Vagina (tissue), 2 donors: ENCODE results near the gene TFAP2A. TPM values are rescaled to one million over a fixed set of nuclear protein-coding genes. Genes with fewer than 3 reads are reported as not detected.
A peak's percentile ranks its signal among the peaks of the same experiment; 100 is the strongest.

ENCODE experiments used
- DNase-seq, 2 donors: peaks; one replicate each; pipeline ENCODE4 v3.0.0-alpha.2; 2017; ENCODE audit errors: extremely low spot score in 2 of 2
- H3K27ac ChIP-seq: fragments of 200-600 bp; sonication (generic); one replicate; pipeline ENCODE4 v1.5.1; 2019
- H3K27me3 ChIP-seq: fragments of 200-600 bp; sonication (generic); one replicate; pipeline ENCODE4 v1.5.1; 2019
- H3K36me3 ChIP-seq, 2 donors: fragments of 200-600 bp; sonication (generic); one replicate each; pipeline ENCODE4 v1.5.1; 2017 to 2019
- H3K4me1 ChIP-seq: fragments of 200-600 bp; sonication (generic); one replicate; pipeline ENCODE4 v1.5.1; 2019
- H3K4me3 ChIP-seq, 2 donors: fragments of 200-600 bp; sonication (generic); 1 replicate in 1 of 2; 2 replicates in 1 of 2; pipeline ENCODE4 v1.5.1; 2016 to 2019
- H3K9me3 ChIP-seq: fragments of 200-600 bp; sonication (generic); one replicate; pipeline ENCODE4 v1.5.1; 2019
- POLR2A ChIP-seq, 2 donors: fragments of 450-650 bp; IDR thresholded peaks; one replicate each; pipeline ENCODE4 v1.6.1; 2017; ENCODE audit warnings: antibody characterized with exemption in 2 of 2, mild to moderate bottlenecking in 2 of 2, moderate library complexity in 2 of 2
- POLR2AphosphoS5 ChIP-seq, 2 donors: sonication (generic); formaldehyde crosslinking; IDR thresholded peaks; one replicate each; pipeline ENCODE4 v1.9.0; 2017; ENCODE audit warnings: antibody characterized with exemption in 2 of 2, mild to moderate bottlenecking in 2 of 2, low read depth in 1 of 2; ENCODE audit not compliant: insufficient read depth in 1 of 2
- intact Hi-C: fragments of 100-400 bp; cut with DNase I; formaldehyde crosslinking; loops from one replicate; pipeline ENCODE4 v1.15.1; 2023
- total RNA-seq: library from RNA; depleted of rRNA; stranded (reverse); fragments of >200 nt; gene quantifications from one replicate; pipeline ENCODE4 v1.2.3, GENCODE V29; 2016
- TF ChIP-seq, protein P1 (sequence below), 3 experiments: fragments of 450-650 bp in 2 of 3; fragments of 200-600 bp in 1 of 3; sonication (generic) in 1 of 3; IDR thresholded peaks; one replicate each; pipeline ENCODE4 v1.5.1; 2017 to 2019; ENCODE audit warnings: antibody characterized with exemption in 3 of 3, mild to moderate bottlenecking in 2 of 3, moderate library complexity in 2 of 3

Gene TFAP2A
- total RNA-seq, 1 donor from 2014 or later = 19.4 TPM

DNA sequence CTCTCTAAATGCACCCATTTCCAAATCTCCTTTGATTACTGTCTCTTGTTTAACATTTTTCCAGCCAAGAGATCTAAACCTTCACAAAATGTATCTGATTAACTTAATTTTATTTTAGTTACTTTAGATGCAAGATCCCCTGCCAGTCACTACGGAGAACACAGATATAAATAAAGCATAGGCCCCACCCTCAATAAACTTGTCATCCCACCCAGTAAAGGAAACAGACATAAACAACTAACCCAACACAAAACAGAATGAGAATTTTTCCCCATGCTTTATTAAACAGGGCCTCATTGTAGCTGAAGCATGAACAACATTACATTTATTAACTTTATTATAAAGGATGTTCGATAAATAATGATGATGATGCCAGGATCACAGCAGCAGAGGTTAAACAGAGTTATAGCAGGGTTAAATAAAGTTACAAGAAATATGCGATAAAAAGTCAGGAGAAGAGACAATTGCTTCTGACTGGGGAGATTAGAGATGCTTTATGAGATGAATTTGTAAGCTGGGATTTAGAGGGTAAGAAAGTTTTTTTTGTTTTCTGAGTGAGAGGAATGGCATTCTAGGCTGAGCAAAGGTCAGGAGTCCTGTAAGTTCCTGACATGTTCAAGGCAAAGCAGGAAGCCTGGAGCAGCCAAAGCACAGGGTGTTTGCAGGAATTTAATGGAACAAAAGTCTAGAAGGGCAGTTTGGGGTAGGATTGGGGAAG is 41.1 kb downstream of the TFAP2A start:
- no peak for TF ChIP-seq POLR2A (IDR thresholded peaks at IDR 0.05)
- TF ChIP-seq, protein P1, sequence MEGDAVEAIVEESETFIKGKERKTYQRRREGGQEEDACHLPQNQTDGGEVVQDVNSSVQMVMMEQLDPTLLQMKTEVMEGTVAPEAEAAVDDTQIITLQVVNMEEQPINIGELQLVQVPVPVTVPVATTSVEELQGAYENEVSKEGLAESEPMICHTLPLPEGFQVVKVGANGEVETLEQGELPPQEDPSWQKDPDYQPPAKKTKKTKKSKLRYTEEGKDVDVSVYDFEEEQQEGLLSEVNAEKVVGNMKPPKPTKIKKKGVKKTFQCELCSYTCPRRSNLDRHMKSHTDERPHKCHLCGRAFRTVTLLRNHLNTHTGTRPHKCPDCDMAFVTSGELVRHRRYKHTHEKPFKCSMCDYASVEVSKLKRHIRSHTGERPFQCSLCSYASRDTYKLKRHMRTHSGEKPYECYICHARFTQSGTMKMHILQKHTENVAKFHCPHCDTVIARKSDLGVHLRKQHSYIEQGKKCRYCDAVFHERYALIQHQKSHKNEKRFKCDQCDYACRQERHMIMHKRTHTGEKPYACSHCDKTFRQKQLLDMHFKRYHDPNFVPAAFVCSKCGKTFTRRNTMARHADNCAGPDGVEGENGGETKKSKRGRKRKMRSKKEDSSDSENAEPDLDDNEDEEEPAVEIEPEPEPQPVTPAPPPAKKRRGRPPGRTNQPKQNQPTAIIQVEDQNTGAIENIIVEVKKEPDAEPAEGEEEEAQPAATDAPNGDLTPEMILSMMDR (IDR thresholded peaks at IDR 0.05) = no peak
- TF ChIP-seq POLR2AphosphoS5 (IDR thresholded peaks at IDR 0.05; ENCODE audit: insufficient read depth in 1 of 2, low read depth in 1 of 2) = no peak
- DNase-seq = no peak
- no peak overlapping the region for H3K27ac ChIP-seq
- H3K4me3 ChIP-seq = no peak overlapping the region
- H3K27me3 ChIP-seq = no peaks in the 10 kb centered on the region
- intact Hi-C loops = no loop called here
- H3K4me1 ChIP-seq = peaks cover 13% of the 10 kb centered on the region
- H3K36me3 ChIP-seq = no peaks in the 10 kb centered on the region
- no peaks in the 10 kb centered on the region for H3K9me3 ChIP-seq

DNA sequence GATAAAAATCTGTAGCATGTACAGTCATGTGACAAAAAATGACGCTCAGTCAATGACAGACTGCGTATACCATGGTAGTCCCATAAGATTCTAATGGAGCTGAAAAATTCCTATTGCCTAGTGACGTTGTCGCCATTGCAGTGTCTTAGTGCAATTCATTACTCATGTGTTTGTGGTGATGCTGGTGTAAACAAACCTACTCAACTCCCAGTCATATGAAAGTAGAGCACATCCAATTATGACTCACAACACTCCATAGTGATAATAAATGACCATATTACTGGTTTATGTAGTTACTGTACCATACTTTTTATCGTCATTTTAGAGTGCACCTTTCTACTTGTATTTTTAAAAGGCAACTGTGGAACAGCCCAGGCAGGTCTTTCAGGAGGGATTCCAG is 45.0 kb downstream of the TFAP2A start:
- Histone ChIP-seq H3K36me3 (no peaks in the 10 kb centered on the region), H3K27ac (no peak overlapping the region), H3K4me3 (no peak overlapping the region), H3K4me1 (peaks cover 13% of the 10 kb centered on the region), H3K9me3 (no peaks in the 10 kb centered on the region), H3K27me3 (no peaks in the 10 kb centered on the region)
- no peak for DNase-seq
- intact Hi-C loops = no loop called here
- TF ChIP-seq, protein P1 (IDR thresholded peaks at IDR 0.05) = no peak
- TF ChIP-seq POLR2A (IDR thresholded peaks at IDR 0.05) (no peak), POLR2AphosphoS5 (IDR thresholded peaks at IDR 0.05; ENCODE audit: insufficient read depth in 1 of 2, low read depth in 1 of 2) (peak in 1 of 2 donors; percentile 22)

DNA sequence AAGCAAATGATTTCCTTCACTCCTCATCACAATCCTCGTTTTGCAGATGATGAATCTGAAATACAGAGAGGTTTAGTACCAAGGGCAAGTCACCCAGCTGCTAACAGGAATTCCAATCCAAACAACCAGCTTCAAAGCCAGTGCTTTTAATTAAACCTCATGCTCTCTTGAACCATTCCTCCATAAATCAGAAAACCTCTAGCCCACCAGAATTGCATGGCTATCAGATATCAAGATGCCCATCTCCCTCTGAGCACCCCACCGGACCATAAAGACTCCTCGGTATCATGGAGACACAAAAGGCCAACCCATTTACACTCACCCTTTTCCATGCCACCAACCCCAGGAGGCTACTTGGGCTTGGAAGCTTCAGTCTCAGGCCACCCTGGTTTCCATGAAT is 46.0 kb downstream of the TFAP2A start:
- DNase-seq = no peak
- Histone ChIP-seq H3K9me3 (no peaks in the 10 kb centered on the region), H3K27me3 (no peaks in the 10 kb centered on the region), H3K4me3 (no peak overlapping the region), H3K27ac (no peak overlapping the region), H3K36me3 (no peaks in the 10 kb centered on the region), H3K4me1 (peaks cover 7% of the 10 kb centered on the region)
- TF ChIP-seq POLR2AphosphoS5 (IDR thresholded peaks at IDR 0.05; ENCODE audit: insufficient read depth in 1 of 2, low read depth in 1 of 2) = no peak
- intact Hi-C loops = no loop called here

DNA sequence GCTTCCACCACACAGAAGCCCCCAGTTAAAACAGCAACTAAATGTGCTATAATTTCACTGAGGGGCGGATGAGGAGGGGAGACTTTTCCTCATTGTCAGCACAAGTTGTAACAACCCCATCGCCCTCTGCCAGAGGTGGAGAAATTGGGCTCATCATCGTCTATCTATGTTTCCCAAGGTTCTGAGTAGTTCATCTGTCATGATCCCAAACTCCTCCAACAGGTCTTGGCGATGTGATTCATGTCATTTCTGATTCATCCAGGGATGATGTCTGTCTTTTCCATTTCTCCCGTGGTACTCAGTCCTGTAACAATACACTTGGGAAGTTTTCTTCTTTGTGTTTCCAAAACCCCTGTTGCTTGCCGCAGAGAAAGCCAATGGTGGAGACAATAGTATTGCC is 51.0 kb downstream of the TFAP2A start:
- no peaks in the 10 kb centered on the region for H3K9me3 ChIP-seq

DNA sequence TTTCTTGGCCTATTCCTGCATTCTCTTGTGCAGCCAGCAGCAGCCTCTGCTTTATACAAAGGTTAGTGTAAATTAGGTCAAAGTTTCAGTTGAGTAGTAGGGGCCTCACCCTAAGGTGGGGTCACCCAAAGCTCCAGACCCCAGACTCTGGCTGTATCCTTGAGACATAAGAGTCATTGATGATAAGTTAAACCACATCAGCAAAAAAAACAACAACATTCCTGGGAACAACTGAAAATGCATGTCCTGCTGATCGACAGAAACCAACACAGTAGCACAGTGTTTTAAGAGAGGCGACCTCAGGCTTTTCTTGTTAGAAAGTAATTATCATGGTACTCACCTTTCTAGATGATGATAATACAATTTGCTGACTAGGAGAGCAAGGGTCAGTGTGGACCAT is 52.6 kb downstream of the TFAP2A start:
- no peak overlapping the region for H3K27ac ChIP-seq
- H3K4me3 ChIP-seq = no peak overlapping the region
- no peaks in the 10 kb centered on the region for H3K36me3 ChIP-seq
- intact Hi-C loops = no loop called here
- no peaks in the 10 kb centered on the region for H3K27me3 ChIP-seq
- no peaks in the 10 kb centered on the region for H3K4me1 ChIP-seq
- DNase-seq = no peak
- TF ChIP-seq POLR2A (IDR thresholded peaks at IDR 0.05) = no peak
- TF ChIP-seq, protein P1 (IDR thresholded peaks at IDR 0.05) = no peak
- TF ChIP-seq POLR2AphosphoS5 (IDR thresholded peaks at IDR 0.05; ENCODE audit: insufficient read depth in 1 of 2, low read depth in 1 of 2) = no peak
- H3K9me3 ChIP-seq = no peaks in the 10 kb centered on the region

More for the DNA sequence above, 51.0 kb downstream of the TFAP2A start:
- no peak for DNase-seq
- intact Hi-C loops = no loop called here
- Histone ChIP-seq H3K27ac (no peak overlapping the region), H3K36me3 (no peaks in the 10 kb centered on the region), H3K27me3 (no peaks in the 10 kb centered on the region), H3K4me3 (no peak overlapping the region), H3K4me1 (no peaks in the 10 kb centered on the region)
- TF ChIP-seq POLR2A (IDR thresholded peaks at IDR 0.05) = no peak
- no peak for TF ChIP-seq POLR2AphosphoS5 (IDR thresholded peaks at IDR 0.05; ENCODE audit: insufficient read depth in 1 of 2, low read depth in 1 of 2)
- TF ChIP-seq, protein P1 (IDR thresholded peaks at IDR 0.05) = no peak
